HG02840 (cell line): Measurements from ENCODE around the gene NEU3.
"Not testable (repeated sequence)": the region's sequence is repeated elsewhere in the genome, so short reads cannot be mapped to it uniquely, and the experiment has no call there.

ENCODE experiments used
- ATAC-seq: cut with Tn5 transposase; IDR thresholded peaks from one replicate; pipeline ENCODE4 v1.9.1; 2021; ENCODE audit warnings: mild to moderate bottlenecking, moderate library complexity, moderate number of reproducible peaks; ENCODE audit not compliant: unreplicated experiment, low FRiP score

The NEU3 gene

DNA sequence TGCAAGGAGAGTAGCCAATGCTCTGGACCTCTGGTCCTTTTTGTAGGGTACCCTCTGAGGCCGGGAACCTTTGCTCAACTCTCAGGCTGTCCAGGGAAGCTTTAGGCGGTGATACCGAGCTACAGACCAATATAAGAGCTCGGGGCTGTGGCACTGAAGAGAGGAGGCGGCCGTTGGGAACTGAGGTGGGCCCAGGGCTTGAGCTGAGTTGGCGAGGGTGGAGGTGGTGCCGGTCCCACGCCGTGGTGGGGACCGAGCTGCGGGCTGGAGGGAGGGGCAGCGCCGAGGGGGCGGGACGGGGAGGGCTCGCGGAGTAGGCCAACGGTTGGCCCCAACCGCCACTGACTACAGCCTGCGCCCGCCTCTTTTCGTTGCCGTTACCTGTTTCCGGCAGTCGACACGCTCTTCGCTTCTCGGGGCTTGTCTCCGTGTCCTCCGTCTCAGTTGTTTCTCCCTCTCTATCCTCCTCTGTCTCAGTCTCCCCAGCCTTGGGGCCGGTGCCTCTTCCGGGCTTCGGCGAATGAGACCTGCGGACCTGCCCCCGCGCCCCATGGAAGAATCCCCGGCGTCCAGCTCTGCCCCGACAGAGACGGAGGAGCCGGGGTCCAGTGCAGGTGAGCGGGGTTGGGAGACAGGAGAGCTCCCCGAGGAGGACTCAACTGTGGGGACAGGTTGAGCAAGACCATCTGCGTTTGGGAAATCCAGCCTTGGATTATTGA, at the start of gene NEU3:
Gene NEU3, plus strand, starts transcription at position 393 of the 719 bp plus-strand sequence. Its CDS starts 128 bp downstream, at position 521.
- peak; percentile 79 for ATAC-seq

GRCh38 chr11:74941492-74941891, 47.2 kb upstream of the NEU3 start:
- ATAC-seq, result no peak

DNA sequence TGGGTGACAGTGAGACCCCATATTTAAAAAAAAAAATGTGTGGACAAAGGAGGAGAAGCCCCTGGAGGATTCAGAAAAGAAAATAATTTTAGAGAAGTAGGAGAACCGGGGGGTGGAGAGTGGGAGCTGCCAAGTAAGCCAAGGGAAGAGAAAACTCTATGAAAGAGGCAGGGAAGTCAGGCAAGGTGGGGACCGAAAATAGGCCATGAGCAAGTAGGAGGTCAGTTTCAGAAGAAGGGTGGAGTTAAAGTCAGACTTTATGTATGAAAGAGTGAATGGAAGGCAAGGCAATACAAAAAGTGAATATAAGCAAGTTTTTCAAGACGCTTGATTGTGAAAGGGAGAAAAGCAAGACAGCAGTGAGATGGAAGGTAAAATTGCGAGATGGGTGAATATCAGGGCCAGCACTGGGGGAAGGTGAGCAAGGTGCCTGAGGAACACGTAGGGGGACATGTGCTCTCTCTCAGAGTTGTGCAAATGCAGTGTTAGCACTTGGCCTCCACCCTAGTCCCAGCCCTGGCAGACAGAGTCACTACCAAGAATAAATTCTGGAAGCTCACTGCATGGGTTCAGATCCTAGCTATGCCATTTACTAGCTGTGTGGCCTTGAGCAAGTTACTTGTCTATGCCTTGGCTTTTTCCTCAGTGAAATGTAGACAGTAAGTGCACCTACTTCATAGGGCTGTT, 46.5 kb upstream of the NEU3 start:
- no peak for ATAC-seq

DNA sequence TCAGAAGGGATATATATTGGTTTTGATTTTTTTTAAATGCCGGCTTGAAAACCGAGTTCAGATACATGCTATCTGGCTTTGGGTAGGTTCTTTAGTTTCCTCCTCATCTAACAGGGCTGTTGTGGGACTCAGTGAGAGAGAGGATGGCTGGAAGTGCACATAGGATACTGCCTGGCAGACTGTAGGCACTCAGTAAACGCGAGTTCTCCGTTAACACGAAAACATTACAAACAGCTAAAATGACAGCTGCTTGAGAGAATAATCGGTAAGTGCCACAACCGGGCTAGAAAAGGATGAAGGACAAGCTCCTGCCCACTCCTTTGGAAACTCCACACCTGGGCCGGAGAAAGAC, 40.2 kb upstream of the NEU3 start:
- no peak for ATAC-seq

DNA sequence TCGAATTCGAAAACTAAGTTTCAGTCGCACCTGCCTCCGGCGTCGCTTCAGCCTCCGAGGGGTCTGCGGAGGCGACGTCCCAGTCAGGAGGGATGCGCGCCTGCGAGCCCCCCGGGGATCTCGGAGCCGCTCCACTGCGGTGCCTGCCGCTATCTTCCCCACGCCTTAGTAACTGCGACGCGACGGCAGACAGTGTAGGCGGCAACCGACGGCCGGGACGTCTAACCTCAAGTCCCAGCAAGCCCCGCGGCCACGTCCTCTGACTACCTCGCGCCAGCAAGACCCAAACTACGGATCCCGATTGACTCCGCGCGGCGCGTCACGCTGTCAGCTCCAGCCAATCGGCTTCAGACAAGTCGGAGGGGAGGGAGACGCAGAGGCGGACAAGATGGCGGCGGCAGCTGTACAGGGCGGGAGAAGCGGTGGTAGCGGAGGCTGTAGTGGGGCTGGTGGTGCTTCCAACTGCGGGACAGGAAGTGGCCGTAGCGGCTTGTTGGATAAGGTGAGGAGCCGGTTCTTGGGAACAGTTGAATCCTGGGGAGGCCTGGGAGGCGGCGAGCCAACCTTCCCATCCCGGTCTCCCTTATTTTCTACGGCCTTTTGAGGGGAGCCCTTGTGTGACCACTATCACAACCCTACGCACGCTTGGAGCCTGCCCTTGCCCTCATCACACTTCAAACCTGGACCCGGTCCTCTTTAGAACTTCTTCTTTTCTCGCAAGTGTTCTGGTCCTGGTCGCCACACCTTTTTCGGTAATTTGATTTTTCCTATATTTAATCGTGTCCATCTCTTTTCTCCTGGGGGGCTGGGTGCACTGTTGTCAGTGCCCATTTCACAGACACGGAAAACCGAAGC, 39.6 kb upstream of the NEU3 start, which contains the start of the genes SPCS2 and XRRA1:
Gene SPCS2, plus strand, starts transcription at position 369 of the 855 bp plus-strand sequence. Its CDS starts 20 bp downstream, at position 389.
Gene XRRA1, minus strand, starts transcription at position 194 of the 855 bp plus-strand sequence. CDS start 8,213 bp downstream, outside the sequence.
- peak; percentile 90 for ATAC-seq

- ATAC-seq, result no peak
These were observed 39.0 kb upstream of the NEU3 start for GRCh38 chr11:74949753-74950137.

DNA sequence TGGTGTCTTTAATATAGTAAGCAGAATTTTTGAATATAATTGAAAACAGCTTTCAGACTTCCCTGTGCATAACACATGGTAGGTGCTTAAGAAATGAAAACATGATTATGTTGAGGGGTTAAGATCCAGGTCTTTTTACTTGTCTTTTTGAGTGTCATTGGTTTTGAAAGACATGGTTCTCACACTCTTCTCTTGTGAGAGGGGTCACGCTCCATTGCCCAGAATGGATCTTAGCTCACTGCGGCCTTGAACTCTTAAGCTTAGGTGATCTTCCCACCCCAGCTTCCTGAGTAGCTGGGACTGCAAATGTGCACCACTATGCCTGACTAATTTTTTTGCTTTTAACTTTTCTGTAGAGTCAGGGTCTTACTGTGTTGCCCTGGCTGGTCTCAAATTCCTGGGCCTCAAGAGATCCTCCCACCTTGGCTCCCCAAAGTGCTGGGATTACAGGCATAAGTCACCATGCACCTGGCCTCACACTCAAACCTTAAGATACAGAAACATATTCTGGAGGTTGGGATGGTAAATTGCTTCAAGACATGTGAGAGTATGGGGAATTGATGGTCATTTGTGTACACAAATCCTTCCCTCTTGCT, 38.3 kb upstream of the NEU3 start:
- no peak for ATAC-seq

- no peak for ATAC-seq
These were observed 37.5 kb upstream of the NEU3 start for GRCh38 chr11:74951226-74951625.

- no peak for ATAC-seq
These were observed 36.0 kb upstream of the NEU3 start for GRCh38 chr11:74952752-74953151.

DNA sequence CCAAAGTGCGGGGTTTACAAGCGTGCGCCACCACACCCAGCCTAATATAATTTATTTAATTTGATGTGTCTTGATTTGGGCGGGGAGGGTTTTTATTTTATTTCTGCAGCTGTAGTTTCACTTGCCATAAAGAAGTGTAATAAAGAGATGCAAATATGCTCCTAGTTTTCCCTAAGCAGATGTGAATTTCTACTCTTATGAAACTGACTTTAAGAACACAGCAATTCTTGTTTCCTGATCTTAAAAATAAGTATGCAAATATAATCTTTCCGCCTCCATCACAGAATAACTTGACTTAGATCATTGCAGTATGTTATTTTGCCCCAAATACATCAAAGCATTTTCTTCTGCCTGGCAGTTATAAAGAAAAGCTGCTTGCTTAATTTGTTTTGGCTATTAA, 35.3 kb upstream of the NEU3 start:
- no peak for ATAC-seq

GRCh38 chr11:74954199-74954598, 34.5 kb upstream of the NEU3 start:
- ATAC-seq, result no peak

DNA sequence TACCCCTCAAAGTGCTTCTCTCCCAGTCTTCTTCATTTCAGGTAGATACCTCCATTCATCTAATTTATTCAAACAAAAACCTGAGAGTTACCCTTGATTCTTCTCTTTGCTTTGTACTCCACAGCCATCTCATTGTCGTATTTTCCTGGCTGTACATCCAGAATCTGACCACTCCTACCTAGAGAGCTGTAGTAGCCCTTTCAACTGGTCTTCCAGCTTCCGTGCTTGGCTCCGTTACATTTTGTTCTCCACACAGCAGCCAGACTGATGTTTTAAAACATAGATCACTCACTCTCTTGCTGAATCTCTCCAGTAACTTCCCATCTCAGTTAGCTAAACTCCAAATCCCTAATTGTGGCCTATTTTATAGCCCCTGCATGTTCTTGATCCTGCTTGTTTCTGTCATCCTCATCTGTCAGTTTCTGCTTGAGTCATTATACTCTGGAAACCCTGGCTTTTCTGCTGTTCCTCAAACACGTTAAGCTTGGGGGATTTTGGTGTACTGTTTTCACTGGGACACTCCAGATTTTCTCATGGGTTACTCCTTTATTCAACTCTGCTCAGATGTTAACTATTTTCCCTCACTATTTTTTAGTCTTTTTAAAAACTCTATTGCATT, 32.2 kb upstream of the NEU3 start:
- no peak for ATAC-seq

DNA sequence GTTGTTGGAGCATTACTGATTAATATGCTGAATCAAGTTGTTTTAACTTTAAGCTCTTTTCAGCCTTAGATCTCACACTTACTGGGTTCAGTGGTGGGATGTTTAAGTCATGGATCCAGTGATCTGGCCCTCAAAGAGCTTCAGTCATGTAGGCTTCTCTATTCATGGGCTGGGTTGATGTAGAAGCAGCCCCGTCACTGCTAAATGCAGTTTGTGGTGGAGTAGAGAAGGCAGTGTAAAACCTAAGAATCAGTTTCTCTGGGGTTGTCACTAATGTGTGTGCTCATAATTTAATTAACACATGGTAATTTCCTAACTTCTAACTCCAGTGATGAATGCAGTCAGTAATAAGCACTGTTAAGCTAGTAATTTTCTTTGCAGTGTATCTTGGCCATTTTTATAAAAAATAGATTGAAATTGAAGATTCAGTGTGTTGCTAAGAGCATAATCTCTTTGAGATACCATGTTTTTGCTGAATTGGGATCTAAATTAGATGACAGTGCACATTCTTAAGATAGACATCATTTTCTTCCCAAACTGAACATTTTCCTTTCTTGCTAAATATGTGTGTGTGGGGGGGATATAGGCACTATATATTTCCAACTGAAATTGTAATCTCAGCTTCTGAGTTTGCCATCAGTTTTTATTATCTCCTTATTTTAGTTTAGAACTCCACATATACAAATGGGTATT, 30.6 kb upstream of the NEU3 start:
- no peak for ATAC-seq

DNA sequence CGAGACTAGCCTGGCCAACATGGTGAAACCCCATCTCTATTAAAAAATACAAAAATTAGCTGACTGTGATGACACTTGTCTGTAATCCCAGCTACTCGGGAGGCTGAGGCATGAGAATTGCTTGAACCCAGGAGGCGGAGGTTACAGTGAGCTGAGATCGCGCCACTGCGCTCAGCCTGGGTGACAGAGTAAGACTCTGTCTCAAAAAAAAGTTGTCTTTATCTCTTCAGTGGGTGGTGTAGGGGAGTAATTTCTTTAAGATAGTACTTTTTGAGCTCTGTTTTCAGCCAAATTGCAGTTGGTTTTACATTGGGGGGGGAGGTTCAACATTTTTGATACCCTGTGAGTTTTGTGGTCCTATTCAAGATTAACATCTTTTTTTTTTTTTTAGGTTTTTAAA, 28.6 kb upstream of the NEU3 start:
- not testable (repeated sequence) for ATAC-seq

DNA sequence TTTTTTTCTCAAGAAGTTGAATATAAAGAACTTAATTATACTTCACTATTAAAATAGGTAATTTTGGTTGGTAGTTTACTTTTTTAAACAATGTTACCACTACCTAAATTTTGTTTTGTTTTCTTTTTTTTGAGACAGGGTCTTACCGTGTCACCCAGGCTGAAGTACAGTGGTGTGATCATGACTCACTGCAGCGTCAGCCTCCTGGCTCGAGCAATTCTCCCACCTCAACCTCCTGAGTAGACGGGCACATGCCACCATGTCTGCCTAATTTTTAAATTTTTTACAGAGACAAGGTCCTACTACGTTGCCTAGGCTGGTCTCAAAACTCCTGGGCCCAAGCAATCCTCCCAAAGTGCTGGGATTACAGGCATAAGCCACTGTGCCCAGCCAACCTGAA, 22.1 kb upstream of the NEU3 start:
- ATAC-seq, result no peak

GRCh38 chr11:74970852-74971395, 17.8 kb upstream of the NEU3 start:
- ATAC-seq, result no peak

GRCh38 chr11:74971424-74971823, 17.3 kb upstream of the NEU3 start:
- no peak for ATAC-seq

- no peak for ATAC-seq
These were observed 10.7 kb upstream of the NEU3 start for GRCh38 chr11:74978041-74978440.

- no peak for ATAC-seq
These were observed 8.1 kb upstream of the NEU3 start for GRCh38 chr11:74980634-74981033.
